ENCODE results near the gene BYSL. TPM values are rescaled to one million over a fixed set of nuclear protein-coding genes. Genes with fewer than 3 reads are reported as not detected.

BYSL gene
- total RNA-seq, 2 experiments from 2014 or later, result 56.4 to 59.5 TPM

GRCh38 chr6:41937472-41937860 is 16.2 kb downstream of the BYSL start:
- peaks cover 75% of the 10 kb centered on the region for H3K36me3 Mint-ChIP-seq (ENCODE audit: low read depth)
- ChIA-PET CTCF (interaction anchor here (0.8 to 21.4 kb wide), 9 partner anchors 14 to 151 kb away, joined by 3 to 392 read pairs (median 6); partner anchors contain the start of genes BYSL, MED20, TAF8 and TOMM6), POLR2A (interaction anchor here (0.8 to 16.7 kb wide), 7 partner anchors 11 to 108 kb away, joined by 3 to 358 read pairs (median 3); partner anchors contain the start of gene TAF8)
- H3K27me3 Mint-ChIP-seq, result no peaks in the 10 kb centered on the region
- intact Hi-C loops (cut with micrococcal nuclease), result loop anchor here (2.0 to 5.0 kb wide), 2 partner anchors 90 to 107 kb away; no protein-coding TSS in a partner anchor
- H3K4me3 Mint-ChIP-seq, result peak overlapping the region; percentile 90
- peak overlapping the region; percentile 91 for H3K27ac Mint-ChIP-seq
- ATAC-seq, result no peak
- no peak for DNase-seq
- TF ChIP-seq, protein P1, sequence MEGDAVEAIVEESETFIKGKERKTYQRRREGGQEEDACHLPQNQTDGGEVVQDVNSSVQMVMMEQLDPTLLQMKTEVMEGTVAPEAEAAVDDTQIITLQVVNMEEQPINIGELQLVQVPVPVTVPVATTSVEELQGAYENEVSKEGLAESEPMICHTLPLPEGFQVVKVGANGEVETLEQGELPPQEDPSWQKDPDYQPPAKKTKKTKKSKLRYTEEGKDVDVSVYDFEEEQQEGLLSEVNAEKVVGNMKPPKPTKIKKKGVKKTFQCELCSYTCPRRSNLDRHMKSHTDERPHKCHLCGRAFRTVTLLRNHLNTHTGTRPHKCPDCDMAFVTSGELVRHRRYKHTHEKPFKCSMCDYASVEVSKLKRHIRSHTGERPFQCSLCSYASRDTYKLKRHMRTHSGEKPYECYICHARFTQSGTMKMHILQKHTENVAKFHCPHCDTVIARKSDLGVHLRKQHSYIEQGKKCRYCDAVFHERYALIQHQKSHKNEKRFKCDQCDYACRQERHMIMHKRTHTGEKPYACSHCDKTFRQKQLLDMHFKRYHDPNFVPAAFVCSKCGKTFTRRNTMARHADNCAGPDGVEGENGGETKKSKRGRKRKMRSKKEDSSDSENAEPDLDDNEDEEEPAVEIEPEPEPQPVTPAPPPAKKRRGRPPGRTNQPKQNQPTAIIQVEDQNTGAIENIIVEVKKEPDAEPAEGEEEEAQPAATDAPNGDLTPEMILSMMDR (IDR thresholded peaks at IDR 0.05), result no peak
- peaks cover 49% of the 10 kb centered on the region for H3K4me1 Mint-ChIP-seq (ENCODE audit: low read depth)
- no peaks in the 10 kb centered on the region for H3K9me3 Mint-ChIP-seq

DNA sequence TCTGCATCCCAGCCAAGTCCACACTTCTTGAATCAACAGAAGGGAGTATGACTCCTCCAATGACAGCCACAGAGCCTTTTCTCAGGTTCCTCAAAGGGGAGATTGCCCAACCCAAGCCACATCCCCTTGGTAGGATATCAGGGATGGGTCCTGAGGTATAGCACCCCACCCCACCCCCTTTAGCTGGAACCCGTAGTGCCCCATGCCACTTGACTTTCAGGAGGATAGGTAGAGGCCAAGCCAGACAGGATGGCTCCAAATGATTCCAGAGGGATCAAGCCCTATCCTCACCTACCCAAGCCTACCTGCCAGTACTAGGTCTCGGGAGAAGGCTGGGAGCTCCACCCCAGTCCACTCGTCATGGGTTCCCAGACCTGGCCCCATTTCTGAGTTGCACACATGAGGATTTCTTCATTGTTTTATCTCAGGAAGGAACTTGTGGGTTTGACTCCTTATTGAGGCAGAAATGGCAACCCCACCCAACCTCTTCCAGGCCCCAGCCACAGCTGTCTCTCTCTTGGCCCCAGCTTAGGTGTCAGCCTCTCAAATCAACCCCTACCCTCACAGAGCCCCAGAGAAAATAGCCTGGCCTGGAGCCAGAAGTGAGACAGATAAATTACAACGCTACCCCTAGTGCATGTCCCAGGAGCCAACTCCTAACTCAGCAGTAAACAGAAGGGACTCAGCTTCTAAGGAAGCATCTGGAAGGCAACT is 16.7 kb downstream of the BYSL start:
- ATAC-seq, result no peak
- Mint-ChIP-seq H3K36me3 (ENCODE audit: low read depth) (peaks cover 71% of the 10 kb centered on the region), H3K4me1 (ENCODE audit: low read depth) (peaks cover 47% of the 10 kb centered on the region), H3K27ac (peak overlapping the region; percentile 91), H3K27me3 (no peaks in the 10 kb centered on the region), H3K4me3 (peak overlapping the region; percentile 90), H3K9me3 (no peaks in the 10 kb centered on the region)
- TF ChIP-seq, protein P1 (IDR thresholded peaks at IDR 0.05), result no peak
- ChIA-PET CTCF (interaction anchor here (0.8 to 21.4 kb wide), 8 partner anchors 15 to 156 kb away, joined by 3 to 392 read pairs (median 6); partner anchors contain the start of genes BYSL, MED20, TAF8 and TOMM6), POLR2A (interaction anchor here (0.8 to 16.7 kb wide), 15 partner anchors 10 to 150 kb away, joined by 3 to 358 read pairs (median 3); partner anchors contain the start of genes BYSL, MED20, TAF8 and TOMM6)
- peak; percentile 59 for DNase-seq
- intact Hi-C loops (cut with micrococcal nuclease), result loop anchor here (2.0 to 5.0 kb wide), 3 partner anchors 35 to 107 kb away; no protein-coding TSS in a partner anchor

GRCh38 chr6:41938590-41939175 is 17.4 kb downstream of the BYSL start:
- POLR2A ChIA-PET, result interaction anchor here (0.8 to 16.7 kb wide), 15 partner anchors 9 to 151 kb away, joined by 3 to 358 read pairs (median 5); partner anchors contain the start of genes BYSL, MED20, TAF8 and TOMM6
- DNase-seq (no peak), ATAC-seq (no peak)
- peak overlapping the region; percentile 91 for H3K27ac Mint-ChIP-seq
- peak overlapping the region; percentile 90 for H3K4me3 Mint-ChIP-seq
- H3K9me3 Mint-ChIP-seq, result no peaks in the 10 kb centered on the region
- peaks cover 69% of the 10 kb centered on the region for H3K36me3 Mint-ChIP-seq (ENCODE audit: low read depth)
- peaks cover 51% of the 10 kb centered on the region for H3K4me1 Mint-ChIP-seq (ENCODE audit: low read depth)
- TF ChIP-seq, protein P1 (IDR thresholded peaks at IDR 0.05), result no peak
- H3K27me3 Mint-ChIP-seq, result no peaks in the 10 kb centered on the region
- intact Hi-C loops (cut with micrococcal nuclease), result loop anchor here (2.0 to 5.0 kb wide), 2 partner anchors 36 to 91 kb away; no protein-coding TSS in a partner anchor
- CTCF ChIA-PET, result interaction anchor here (0.8 to 21.4 kb wide), 14 partner anchors 10 to 156 kb away, joined by 3 to 392 read pairs (median 5); partner anchors contain the start of genes BYSL, MED20, TAF8 and TOMM6

GRCh38 chr6:41939176-41939847 is 18.0 kb downstream of the BYSL start:
- TF ChIP-seq, protein P1 (IDR thresholded peaks at IDR 0.05), result no peak

More at GRCh38 chr6:41939176-41939847, 18.0 kb downstream of the BYSL start:
- no peak for ATAC-seq
- Mint-ChIP-seq H3K9me3 (no peaks in the 10 kb centered on the region), H3K27ac (peak overlapping the region; percentile 91), H3K36me3 (ENCODE audit: low read depth) (peaks cover 68% of the 10 kb centered on the region), H3K4me1 (ENCODE audit: low read depth) (peaks cover 53% of the 10 kb centered on the region), H3K4me3 (peak overlapping the region; percentile 90), H3K27me3 (no peaks in the 10 kb centered on the region)
- ChIA-PET CTCF (interaction anchor here (0.6 to 21.4 kb wide), 18 partner anchors 10 to 157 kb away, joined by 3 to 392 read pairs (median 4); partner anchors contain the start of genes BYSL, MED20, TAF8 and TOMM6), POLR2A (interaction anchor here (0.8 to 16.7 kb wide), 21 partner anchors 9 to 152 kb away, joined by 3 to 358 read pairs (median 5); partner anchors contain the start of genes BYSL, MED20, TAF8 and TOMM6)
- intact Hi-C loops (cut with micrococcal nuclease), result loop anchor here (2.0 to 5.0 kb wide), 2 partner anchors 37 to 92 kb away; no protein-coding TSS in a partner anchor
- DNase-seq, result peak; percentile 64

All from activated CD8-positive, alpha-beta T cell treated with anti-CD3 and anti-CD28 coated beads for 36 hours (primary cell).